GM18520 (cell line): ENCODE data around the gene PRKAR2A.
"Not testable (repeated sequence)": the region's sequence is repeated elsewhere in the genome, so short reads cannot be mapped to it uniquely, and the experiment has no call there.

ENCODE experiments used
- ATAC-seq: cut with Tn5 transposase; IDR thresholded peaks from one replicate; pipeline ENCODE4 v1.9.1; 2021; ENCODE audit not compliant: unreplicated experiment

Gene PRKAR2A

DNA sequence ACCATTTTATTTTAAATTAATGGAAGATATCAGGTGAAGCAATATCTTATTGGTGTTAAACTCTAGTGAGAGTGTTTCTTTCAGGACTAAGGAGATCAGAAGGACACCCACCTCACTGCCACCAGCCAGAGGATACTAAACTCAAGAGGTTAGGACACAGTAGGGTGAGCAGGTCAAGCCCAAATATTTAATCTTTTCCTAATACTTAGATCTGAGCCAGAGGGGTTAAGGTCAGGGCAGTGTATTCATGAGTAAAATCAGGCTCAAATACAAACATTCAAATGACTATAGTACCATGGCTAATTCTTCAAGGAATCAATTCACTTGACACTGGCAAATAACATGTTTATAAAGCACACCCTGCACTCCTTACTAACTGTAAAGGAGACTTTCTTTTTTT, 65.6 kb downstream of the PRKAR2A start:
- ATAC-seq: no peak

DNA sequence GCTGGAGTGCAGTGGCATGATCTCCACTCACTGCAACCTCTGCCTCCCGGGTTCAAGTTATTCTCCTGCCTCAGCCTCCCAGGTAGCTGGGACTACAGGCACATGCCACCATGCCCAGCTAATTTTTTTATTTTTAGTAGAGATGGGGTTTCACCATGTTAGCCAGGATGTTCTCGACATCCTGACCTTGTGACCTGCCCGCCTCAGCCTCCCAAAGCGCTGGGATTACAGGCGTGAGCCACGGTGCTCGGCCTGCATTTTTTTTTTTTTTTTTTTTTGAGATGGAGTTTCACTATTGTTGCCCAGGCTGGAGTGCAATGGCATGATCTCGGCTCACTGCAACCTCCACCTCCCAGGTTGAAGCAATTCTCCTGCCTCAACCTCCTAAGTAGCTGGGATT, 69.1 kb downstream of the PRKAR2A start:
- ATAC-seq: not testable (repeated sequence)

DNA sequence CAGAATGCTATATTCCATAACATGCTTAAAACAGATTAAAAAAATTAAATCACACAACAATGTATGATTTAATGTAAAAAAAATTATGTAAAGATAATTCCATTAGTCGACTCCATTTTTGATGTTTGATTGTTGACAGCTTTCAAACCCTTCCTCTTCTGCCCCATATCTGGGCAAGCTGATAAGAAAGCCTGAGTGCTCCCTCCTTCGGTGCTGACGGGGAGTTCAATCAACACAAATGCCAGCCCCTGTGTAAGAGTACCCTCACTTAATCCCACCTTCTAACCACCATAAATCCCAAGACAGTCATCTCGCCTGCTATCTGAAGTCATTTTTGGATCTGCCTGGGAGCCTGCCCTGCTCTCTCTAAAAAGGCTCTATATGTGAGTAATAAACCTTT, 70.8 kb downstream of the PRKAR2A start:
- no peak for ATAC-seq

DNA sequence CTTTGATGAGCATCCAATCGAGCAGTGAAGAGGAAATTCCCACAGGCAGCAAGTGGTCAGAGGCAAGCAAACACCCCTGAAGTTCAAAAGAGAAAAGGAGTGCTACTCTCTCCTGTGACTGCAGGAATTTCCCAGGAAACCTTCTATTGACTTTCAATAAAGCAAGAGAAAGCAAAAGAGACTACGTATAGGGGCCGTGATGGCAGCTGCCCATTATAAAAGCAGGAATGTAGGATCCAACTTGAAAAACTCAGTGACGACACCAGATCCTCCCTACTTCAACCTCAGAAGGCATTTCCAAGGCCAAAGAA, 77.5 kb downstream of the PRKAR2A start:
- no peak for ATAC-seq

DNA sequence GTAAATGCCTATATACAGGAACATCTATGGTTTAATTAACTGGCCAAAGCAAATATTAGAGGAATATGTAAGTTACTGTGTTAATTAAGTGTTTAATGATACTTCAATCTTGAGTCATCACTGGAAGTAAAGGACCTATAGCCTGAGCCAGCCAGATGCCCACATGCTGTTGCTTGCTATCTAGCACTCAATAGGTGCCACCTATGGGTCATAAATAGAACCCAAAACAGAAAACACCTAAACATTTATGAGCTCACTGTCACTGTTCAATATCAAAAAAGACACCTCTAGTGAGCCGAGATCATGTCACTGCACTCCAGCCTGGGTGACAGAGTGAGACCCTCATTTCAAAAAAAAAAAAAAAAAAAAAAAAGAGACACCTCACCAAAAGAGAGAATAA, 82.3 kb downstream of the PRKAR2A start:
- no peak for ATAC-seq

DNA sequence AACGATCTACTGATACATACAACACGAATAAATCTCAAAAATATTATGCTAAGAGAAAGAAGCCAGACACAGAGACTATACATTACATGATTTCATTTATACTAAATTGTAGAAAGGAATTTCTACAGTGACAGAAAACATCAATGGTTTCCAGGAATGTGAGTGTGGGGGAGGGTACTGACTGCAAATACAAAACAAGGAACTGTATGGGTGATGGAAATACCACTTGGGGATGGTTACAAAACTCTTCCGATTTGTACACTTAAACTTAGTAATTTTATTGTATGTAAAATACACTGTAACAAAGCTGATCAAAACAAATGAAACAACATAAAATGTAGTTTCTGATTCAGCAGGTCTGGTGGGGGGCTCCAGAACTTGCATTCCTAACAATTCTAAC, 84.9 kb downstream of the PRKAR2A start:
- ATAC-seq: no peak

DNA sequence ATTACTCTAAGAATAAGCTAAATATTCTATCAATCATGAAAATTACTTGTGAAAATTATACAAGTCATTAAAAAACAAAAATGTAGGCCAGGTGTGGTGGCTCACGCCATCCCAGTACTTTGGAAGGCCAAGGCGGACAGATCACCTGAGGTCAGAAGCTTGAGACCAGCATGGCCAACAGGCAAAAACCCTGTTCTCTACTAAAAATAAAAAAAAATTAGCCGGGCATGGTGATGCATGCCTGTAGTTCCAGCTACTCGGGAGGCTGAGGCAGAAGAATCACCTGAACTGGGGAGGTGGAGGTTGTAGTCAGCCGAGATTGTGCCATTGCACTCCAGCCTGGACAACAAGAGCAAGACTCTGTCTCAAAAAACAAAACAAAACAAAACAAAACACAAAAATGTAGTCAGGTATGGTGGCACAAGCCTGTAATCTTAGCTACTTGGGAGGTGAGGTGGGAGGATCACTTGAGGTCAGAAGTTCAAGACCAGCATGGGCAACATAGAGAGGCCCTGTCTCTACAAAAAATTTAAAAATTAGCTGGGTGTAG, 87.6 kb downstream of the PRKAR2A start:
- ATAC-seq: not testable (repeated sequence)

DNA sequence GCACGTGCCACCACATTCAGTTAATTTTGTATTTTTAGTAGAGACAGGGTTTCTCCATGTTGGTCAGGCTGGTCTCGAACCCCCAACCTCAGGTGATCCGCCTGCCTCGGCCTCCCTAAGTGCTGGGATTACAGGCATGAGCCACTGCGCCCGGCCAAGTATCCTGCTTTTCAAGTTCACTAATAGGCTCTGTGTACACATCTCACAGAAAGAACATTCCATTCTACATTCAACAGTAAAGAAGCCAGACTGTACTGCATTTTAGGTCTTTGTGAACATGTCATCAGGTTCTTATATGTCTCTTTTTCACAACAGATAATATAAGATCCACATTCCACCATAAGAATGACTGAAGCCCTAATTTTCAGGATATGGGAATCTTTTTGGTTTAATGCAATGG, 88.1 kb downstream of the PRKAR2A start:
- ATAC-seq: not testable (repeated sequence)

DNA sequence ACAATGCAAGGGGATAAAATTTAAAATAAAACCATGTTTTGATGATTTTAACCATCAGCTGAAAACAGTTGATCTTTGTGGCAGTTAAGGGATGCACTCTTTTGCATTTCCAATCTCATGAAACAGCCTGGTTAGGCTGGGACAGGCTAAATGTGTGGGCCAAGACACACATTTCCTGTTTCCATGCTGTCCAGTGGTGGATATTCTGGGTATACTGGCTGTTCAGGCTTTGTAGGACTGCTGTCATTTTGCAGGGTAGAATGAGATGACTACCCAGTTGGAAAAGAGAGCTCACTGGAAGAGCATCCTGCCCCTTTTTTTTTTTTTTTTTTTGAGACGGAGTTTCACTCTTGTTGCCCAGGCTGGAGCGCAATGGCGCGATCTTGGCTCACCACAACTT, 88.6 kb downstream of the PRKAR2A start:
- no peak for ATAC-seq

DNA sequence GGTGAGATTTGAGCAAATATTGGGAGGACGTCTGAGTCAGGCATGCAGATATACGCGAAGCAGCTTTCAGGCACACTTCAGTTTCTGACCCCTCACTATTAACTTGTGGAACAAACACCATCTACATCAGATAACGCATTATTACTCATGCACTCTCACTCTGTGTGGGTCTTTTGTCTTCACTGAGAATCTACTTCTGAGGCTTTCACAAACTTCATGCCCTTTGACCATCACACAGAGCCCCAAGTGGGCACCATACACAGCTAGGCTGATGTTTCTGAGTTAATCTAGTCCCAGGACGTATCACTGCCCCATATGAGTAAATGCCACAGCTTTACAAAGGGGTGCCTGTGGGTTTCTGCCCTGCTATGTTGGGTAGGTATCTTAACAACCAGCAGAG, 91.0 kb downstream of the PRKAR2A start:
- no peak for ATAC-seq

DNA sequence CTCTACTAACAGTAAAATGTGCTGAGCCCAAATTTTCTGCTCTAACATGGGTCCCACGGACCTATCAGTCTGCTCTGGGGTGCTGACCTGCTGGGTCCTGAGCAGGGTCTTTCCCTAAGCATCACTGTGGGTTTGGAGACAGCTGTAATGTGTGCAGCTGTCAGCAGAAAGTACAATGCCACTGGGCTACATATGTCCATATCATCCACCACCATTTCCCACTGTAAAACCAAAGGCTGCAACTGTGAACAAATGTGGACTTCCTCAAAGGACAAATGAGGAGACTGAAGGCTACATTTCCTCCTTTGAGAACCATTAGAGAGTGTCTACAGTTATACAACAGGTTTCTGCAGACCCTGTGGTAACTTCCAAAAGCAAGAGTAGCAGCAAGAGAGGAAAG, 96.8 kb downstream of the PRKAR2A start:
- no peak for ATAC-seq

DNA sequence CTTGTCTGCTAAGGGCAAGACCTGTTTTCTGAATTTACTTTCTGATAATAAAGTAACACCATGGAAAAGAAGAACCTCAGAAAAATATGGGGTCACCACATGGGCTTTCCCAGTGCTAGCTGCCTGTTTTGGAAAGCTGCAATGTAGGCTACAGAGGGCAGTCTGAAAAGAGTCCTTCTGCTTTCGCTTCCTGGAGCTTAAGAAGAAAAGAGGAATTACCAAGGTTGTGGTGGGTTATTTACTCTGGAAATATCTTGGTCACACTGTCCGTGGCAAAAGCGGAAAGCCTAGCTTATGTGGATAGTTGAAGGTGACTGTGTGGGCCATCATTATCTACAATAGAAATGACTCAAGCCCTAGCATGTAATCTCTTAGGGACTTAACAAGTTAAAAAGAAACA, 98.9 kb downstream of the PRKAR2A start:
- no peak for ATAC-seq

DNA sequence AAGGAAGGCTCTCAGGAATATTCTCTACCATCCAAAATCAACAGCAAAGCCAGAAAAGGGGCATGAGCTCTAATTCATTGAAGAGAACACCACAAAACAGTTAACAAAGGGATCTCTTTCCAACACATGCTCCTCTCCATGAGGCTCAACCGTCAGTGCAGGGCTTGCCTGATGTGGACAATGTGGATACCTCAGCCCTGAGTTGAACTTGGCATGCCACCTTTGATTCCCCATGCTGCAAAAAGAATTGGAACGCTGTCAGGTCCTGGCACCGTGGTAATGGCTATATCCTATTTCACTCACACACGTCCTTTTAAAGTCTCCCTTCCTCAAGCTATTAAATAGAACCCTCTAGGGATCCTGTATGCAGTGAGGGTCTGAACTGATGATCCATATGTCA, 100.0 kb downstream of the PRKAR2A start:
- no peak for ATAC-seq

DNA sequence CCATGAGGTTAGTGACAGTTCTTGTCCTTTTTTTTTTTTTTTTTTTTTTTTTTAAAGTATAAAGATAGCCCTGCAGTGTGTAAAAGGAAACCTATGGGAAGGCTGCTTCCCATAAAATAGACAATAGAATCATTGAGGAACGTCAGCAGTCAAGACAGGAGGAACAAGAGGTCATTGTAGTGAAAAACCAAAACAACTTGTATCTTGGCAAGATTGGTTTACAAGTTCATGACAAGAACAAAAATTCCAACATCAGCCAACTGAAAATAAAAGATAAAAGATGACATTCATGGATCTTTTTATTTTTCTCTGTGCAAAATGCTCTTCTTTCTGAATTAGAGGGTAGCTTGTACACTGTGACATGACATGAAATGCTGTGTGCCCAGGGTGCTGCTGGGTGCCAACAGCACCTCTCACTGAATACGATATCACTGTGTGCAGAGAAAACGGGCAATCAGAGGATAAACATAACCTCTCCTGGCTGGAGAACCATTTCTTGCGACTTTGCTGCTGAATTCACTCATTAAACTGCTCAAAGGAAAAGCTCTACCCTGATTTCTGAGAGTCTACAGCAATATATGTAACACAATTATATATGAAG, 100.6 kb downstream of the PRKAR2A start:
- no peak for ATAC-seq

DNA sequence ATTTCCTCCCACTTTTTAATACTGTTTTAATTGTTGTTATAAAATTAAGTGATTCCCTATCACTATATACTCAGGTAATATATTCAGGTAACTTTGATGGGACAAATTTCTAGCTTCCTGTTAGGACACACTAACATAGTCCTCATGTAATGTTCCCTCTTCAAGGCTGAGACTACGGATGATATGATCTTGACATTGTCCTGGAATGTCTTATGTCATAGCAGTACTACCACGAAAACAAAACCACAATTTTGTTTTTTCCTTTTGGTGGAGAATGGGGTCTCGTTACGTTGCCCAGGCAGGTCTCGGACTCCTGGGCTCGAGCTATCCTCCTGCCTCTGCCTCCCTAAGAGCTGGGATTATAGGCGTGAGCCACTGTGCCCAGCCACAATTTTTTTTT, 103.9 kb downstream of the PRKAR2A start:
- no peak for ATAC-seq

DNA sequence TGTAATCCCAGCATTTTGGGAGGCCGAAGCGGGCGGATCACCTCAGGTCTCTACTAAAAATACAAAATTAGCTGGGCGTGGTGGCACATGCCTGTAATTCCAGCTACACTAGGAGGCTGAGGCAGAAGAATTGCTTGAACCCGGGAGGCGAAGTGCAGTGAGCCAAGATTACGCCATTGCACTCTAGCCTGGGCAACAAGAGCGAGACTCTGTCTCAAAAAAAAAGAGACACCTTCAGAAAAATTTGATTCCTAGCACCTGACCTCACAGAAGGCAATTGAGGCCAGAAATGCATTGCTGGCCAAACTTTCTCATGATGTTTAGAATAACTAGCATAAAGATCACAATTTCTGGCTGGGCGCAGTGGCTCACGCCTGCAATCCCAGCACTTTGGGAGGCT, 106.4 kb downstream of the PRKAR2A start:
- ATAC-seq: not testable (repeated sequence)

DNA sequence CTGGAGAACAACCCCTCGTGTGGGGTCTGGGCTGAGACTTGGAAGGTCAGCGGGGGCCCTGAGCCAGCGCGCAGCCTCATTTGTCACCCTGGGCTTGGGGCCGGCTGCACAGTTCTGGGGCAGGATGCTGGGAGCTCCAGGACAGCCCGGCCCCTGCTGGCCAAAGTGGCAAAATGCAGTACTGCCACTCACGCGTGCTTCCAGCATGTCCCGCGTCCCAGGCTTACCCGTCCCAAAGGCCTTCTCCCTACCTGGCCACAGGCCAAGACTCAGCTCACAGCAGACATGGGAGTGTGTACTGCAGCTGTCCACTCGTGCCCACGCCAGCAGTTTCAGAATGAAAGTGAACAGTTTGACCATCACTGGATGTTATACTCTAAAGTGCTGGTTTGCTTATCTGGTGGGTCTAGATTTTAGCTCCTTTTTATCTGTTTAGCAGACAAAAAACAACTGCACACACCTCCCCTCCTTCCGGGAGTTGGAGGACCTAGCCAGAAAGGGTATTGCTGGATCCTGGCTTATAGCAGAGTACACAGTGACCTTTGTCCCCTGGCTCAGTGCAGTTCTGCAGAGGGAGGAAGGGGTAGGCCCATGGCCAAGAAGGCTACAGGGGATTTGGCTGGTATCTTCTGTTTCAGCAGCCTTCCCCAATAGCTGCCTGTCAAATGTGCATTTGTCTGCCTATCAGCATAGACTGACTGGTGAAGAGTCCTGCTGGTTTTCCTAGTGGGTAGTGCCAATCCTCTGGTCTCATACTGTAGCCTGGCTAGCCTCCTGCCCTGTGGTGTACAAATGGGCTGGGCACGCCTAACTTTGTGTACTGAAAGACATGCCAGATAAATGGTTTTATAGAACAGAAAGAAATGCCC, 107.5 kb downstream of the PRKAR2A start:
- ATAC-seq: no peak

DNA sequence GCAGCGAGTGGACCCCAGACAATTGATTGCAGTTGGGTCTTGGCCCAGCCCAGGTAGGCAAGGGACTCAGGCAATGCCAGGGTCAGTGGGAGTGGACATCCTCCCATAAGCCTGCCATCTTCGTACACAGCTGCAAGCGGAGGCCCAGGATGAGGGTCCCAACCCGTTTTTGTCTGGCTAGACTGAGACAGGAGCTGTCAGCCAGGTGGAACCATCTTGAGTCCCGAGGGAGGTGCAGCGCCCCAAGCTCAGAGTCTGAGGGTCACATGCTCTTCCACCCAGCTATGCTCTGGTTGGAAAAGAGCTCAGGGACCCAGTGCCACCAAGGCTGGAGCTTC, 108.1 kb downstream of the PRKAR2A start:
- no peak for ATAC-seq

DNA sequence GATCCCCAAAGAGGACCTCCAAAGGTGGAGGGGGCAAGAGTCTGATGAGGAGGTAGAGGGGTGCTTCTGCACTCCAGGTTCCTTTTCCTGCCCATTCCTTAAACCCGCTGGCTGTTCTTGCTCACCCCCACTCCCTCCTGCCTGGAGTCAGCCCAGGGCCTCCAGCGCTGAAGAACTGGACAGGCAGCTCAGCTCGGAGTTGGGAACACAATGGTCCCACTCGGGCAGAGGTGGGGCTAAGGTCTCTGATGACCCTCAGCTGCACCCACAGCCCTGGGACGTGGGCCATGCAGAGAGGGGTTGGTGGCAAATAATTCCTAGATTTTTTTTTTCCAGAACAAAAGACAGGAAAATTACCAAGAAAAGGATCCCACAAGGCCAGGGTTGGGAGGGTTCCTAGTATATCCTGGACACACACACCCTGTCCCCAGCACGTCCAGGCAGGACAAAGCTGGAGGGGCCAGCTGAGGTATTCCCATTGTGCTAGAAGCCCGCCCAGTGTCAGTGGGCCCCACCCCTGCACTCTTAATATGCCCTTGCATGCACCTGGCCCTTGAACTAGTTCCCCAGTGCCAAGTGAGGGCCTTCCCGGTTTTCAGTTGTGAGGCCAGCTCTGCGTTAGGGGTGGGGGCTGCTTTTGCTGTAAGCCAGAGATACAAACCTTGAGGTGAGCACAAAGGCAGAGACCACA, 108.6 kb downstream of the PRKAR2A start:
- no peak for ATAC-seq

DNA sequence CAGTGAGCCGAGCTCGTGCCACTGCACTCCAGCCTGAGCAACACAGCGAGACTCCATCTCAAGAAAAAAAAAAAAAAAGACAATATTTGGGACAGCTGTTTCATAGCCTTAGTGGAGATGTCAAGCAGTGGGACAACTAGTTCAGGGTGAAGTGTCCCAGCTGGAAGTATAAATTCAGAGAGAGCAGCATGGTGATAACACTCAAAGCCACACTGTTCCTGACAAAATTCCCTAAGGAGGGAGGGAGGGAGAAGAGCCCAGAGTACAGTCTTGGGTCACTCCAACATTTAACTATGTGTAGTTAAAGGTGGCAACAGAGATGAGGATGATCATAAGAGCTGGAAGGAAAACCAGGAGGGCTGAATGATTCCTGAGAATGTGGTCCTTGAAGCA, 109.5 kb downstream of the PRKAR2A start:
- no peak for ATAC-seq

DNA sequence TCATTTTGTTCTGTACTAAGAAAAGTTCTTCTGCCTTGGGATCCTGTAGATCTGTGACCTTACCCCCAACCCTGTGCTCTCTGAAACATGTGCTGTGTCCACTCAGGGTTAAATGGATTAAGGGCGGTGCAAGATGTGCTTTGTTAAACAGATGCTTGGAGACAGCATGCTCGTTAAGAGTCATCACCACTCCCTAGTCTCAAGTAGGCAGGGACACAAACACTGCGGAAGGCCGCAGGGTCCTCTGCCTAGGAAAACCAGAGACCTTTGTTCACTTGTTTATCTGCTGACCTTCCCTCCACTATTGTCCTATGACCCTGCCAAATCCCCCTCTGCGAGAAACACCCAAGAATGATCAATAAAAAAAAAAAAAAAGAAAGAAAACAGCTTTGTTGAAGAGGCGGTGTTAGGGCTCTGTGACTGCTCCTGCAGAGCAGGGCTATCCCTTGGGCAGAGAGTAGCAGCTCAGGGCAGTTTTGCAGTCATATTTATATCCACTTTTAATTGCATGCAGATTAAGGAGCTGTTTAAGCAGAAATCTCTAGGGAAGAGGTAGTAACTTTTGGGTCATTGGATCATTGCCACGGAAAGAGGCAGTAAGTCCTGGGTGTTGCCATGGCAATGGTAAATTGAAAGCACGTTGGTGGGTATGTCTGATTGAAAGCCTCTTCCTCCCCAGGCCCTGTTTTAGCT, 112.5 kb downstream of the PRKAR2A start:
- ATAC-seq: not testable (repeated sequence)

DNA sequence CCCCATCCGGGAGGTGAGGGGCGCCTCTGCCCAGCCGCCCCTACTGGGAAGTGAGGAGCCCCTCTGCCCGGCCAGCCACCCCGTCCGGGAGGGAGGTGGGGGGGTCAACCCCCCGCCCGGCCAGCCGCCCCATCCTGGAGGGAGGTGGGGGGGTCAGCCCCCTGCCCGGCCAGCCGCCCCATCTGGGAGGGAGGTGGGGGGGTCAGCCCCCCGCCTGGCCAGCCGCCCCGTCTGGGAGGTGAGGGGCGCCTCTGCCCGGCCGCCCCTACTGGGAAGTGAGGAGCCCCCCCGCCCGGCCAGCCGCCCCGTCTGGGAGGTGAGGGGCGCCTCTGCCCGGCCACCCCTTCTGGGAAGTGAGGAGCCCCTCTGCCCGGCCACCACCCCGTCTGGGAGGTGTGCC, 113.1 kb downstream of the PRKAR2A start:
- ATAC-seq: not testable (repeated sequence)
